ENCODE data around the gene ALPL. TPM values are rescaled to one million over a fixed set of nuclear protein-coding genes. Genes with fewer than 3 reads are reported as not detected.
A peak's percentile ranks its signal among the peaks of the same experiment; 100 is the strongest.

Gene ALPL
- total RNA-seq, 1 donor from 2014 or later, result 123 TPM

GRCh38 chr1:21510113-21510493 lies 880 bp downstream of the ALPL start:
- intact Hi-C loops (cut with DNase I), result no loop called here
- Histone ChIP-seq H3K27me3 (ENCODE audit: low read depth) (peaks cover 38% of the 10 kb centered on the region), H3K36me3 (no peaks in the 10 kb centered on the region), H3K4me3 (peak overlapping the region; percentile 55), H3K9me3 (no peaks in the 10 kb centered on the region), H3K4me1 (peaks cover 38% of the 10 kb centered on the region), H3K27ac (peak overlapping the region; percentile 80)
- no peak for TF ChIP-seq CTCF (IDR thresholded peaks at IDR 0.05)
- ATAC-seq (peak; percentile 1 to 6), DNase-seq (no peak)

GRCh38 chr1:21510885-21511578 lies 1.8 kb downstream of the ALPL start:
- H3K4me3 ChIP-seq, result peak overlapping the region; percentile 55
- no peaks in the 10 kb centered on the region for H3K36me3 ChIP-seq
- peak overlapping the region; percentile 80 for H3K27ac ChIP-seq
- peak; percentile 6 to 66 for ATAC-seq
- intact Hi-C loops (cut with DNase I), result no loop called here
- no peak for DNase-seq
- H3K4me1 ChIP-seq, result peaks cover 39% of the 10 kb centered on the region
- TF ChIP-seq CTCF (IDR thresholded peaks at IDR 0.05), result no peak
- no peaks in the 10 kb centered on the region for H3K9me3 ChIP-seq
- H3K27me3 ChIP-seq (ENCODE audit: low read depth), result peaks cover 37% of the 10 kb centered on the region

GRCh38 chr1:21511579-21512522 lies 2.6 kb downstream of the ALPL start:
- DNase-seq, result peak; percentile 77
- H3K27ac ChIP-seq, result peak overlapping the region; percentile 80

GRCh38 chr1:21514245-21514644 lies 5.0 kb downstream of the ALPL start:
- Histone ChIP-seq H3K27me3 (ENCODE audit: low read depth) (peaks cover 11% of the 10 kb centered on the region), H3K27ac (no peak overlapping the region), H3K4me1 (peaks cover 41% of the 10 kb centered on the region), H3K9me3 (no peaks in the 10 kb centered on the region), H3K4me3 (no peak overlapping the region), H3K36me3 (no peaks in the 10 kb centered on the region)
- TF ChIP-seq CTCF (IDR thresholded peaks at IDR 0.05), result no peak
- ATAC-seq, result no peak
- intact Hi-C loops (cut with DNase I), result no loop called here
- DNase-seq, result no peak

More at GRCh38 chr1:21511579-21512522, 2.6 kb downstream of the ALPL start:
- no peak for TF ChIP-seq CTCF (IDR thresholded peaks at IDR 0.05)
- ATAC-seq, result peak; percentile 59 to 75
- H3K27me3 ChIP-seq (ENCODE audit: low read depth), result peaks cover 30% of the 10 kb centered on the region
- H3K4me1 ChIP-seq, result peaks cover 48% of the 10 kb centered on the region
- H3K36me3 ChIP-seq, result no peaks in the 10 kb centered on the region
- intact Hi-C loops (cut with DNase I), result no loop called here
- peak overlapping the region; percentile 55 for H3K4me3 ChIP-seq
- H3K9me3 ChIP-seq, result no peaks in the 10 kb centered on the region

DNA sequence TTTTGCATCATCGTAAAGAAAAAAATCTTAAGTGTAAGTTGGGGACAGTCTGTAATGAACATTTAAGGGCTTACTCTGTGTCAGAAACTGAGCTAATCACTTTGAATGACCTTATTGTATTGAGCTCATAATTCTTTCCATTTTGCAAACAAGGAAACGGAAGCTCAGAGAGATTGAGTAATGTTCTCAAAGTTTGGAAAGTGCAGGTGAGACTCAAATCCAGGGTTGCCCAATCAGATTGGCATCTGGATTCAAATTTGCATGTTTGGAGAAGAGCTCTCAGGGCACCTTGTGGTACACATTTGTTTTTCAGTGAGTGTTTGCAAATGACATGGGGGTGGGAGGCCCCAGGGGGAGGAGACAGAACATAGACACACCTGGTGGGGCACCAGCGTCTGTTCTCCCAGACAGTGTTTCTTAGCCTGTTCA lies 8.0 kb downstream of the ALPL start:
- no peaks in the 10 kb centered on the region for H3K27me3 ChIP-seq (ENCODE audit: low read depth)
- intact Hi-C loops (cut with DNase I), result no loop called here
- ATAC-seq, result peak; percentile 91 to 92
- DNase-seq, result peak; percentile 71
- H3K9me3 ChIP-seq, result no peaks in the 10 kb centered on the region
- H3K27ac ChIP-seq, result peak overlapping the region; percentile 71
- H3K4me3 ChIP-seq, result no peak overlapping the region
- peaks cover 22% of the 10 kb centered on the region for H3K4me1 ChIP-seq
- no peaks in the 10 kb centered on the region for H3K36me3 ChIP-seq
- TF ChIP-seq CTCF (IDR thresholded peaks at IDR 0.05), result no peak

All from lower lobe of right lung (tissue), 2 donors.